BE2C (cell line): ENCODE data around the gene ARL14.
A peak's percentile ranks its signal among the peaks of the same experiment; 100 is the strongest.

Experiments
- DNase-seq: peaks from one replicate; pipeline ENCODE4 v3.0.0-alpha.2; 2020
- H3K27me3 ChIP-seq: fragments of 250-450 bp; sonication (Bioruptor Pico); 2 replicates; pipeline ENCODE4 v1.5.1; 2020; ENCODE audit warnings: mild to moderate bottlenecking
- H3K36me3 ChIP-seq: fragments of 250-450 bp; sonication (Bioruptor Pico); 2 replicates; pipeline ENCODE4 v1.5.1; 2020; ENCODE audit warnings: mild to moderate bottlenecking
- H3K4me1 ChIP-seq: fragments of 250-450 bp; sonication (Bioruptor Pico); 2 replicates; pipeline ENCODE4 v1.5.1; 2020
- H3K4me3 ChIP-seq: 2 replicates; pipeline ENCODE4 v1.5.1; 2011; ENCODE audit warnings: low read depth, low read length
- H3K9me3 ChIP-seq: fragments of 250-450 bp; sonication (Bioruptor Pico); 2 replicates; pipeline ENCODE4 v1.5.1; 2020
- TF ChIP-seq, protein P1 (sequence below): IDR thresholded peaks from 2 replicates; pipeline ENCODE4 v1.5.1; 2012; ENCODE audit warnings: mild to moderate bottlenecking, low read depth, low read length

Gene ARL14

DNA sequence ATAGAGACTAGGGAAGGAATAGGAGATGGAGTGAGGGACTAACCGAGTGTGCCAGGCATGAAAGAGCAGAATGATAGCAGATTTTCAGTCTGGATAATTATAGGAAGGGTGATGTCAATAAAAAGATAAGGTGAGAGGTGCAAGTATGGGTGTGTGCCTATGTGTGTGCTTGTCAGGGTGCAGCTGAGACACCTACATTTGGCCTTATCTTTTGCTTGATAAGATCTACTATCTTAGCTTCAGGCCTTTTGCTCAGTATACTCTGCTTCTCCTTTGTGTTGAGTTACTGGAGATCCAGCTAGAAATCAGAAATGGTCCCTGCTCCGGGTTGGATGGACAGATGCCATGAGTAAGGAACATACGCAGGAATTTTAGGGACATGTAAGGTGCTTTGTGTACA, 17.4 kb downstream of the ARL14 start:
- Histone ChIP-seq H3K4me1 (no peaks in the 10 kb centered on the region), H3K27me3 (no peaks in the 10 kb centered on the region), H3K4me3 (no peak overlapping the region), H3K9me3 (no peaks in the 10 kb centered on the region), H3K36me3 (no peaks in the 10 kb centered on the region)
- TF ChIP-seq, protein P1, sequence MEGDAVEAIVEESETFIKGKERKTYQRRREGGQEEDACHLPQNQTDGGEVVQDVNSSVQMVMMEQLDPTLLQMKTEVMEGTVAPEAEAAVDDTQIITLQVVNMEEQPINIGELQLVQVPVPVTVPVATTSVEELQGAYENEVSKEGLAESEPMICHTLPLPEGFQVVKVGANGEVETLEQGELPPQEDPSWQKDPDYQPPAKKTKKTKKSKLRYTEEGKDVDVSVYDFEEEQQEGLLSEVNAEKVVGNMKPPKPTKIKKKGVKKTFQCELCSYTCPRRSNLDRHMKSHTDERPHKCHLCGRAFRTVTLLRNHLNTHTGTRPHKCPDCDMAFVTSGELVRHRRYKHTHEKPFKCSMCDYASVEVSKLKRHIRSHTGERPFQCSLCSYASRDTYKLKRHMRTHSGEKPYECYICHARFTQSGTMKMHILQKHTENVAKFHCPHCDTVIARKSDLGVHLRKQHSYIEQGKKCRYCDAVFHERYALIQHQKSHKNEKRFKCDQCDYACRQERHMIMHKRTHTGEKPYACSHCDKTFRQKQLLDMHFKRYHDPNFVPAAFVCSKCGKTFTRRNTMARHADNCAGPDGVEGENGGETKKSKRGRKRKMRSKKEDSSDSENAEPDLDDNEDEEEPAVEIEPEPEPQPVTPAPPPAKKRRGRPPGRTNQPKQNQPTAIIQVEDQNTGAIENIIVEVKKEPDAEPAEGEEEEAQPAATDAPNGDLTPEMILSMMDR: no peak
- no peak for DNase-seq

DNA sequence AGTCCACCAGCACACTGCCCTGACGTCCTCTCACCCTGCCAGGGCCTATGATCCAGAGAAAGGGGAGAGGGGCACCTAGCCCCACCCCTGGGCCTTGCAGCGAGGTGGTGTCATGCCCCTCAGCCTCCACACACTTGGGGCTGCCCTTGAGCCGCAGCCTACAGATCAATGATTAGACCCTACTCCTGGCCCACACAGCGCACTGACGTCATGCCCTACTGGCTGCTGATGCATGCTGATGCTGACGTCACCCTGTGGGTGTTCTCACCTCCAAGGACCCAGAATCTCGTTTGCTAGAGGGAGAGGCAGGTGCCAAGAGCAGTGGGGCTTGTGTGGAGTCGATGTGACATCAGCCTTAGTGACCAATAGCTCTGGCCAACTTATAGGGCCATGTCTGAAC, 18.0 kb downstream of the ARL14 start:
- DNase-seq: peak; percentile 7
- Histone ChIP-seq H3K9me3 (no peaks in the 10 kb centered on the region), H3K4me1 (no peaks in the 10 kb centered on the region), H3K36me3 (no peaks in the 10 kb centered on the region), H3K4me3 (no peak overlapping the region), H3K27me3 (no peaks in the 10 kb centered on the region)
- TF ChIP-seq, protein P1: no peak

DNA sequence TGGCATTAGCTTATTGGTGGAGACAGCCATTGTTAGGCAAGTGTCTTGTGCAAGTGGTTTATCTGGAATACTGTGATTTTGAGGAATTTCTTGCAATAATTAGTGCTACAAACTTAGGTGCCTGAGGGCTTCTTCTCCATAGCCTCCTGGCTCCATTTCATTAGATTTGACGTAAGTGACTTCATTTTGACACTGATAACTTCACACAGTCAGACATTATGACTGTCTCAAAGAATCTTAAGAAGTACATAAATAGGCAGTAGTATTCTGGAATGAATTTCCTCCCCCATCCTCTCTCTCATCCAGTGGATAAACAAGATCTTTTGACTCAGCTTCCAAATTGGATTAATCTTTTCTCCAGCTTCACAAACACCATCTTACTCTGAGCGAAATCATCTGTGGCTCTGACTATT, 19.0 kb downstream of the ARL14 start:
- no peaks in the 10 kb centered on the region for H3K4me1 ChIP-seq
- DNase-seq: no peak
- TF ChIP-seq, protein P1: no peak
- no peak overlapping the region for H3K4me3 ChIP-seq
- H3K36me3 ChIP-seq: no peaks in the 10 kb centered on the region
- no peaks in the 10 kb centered on the region for H3K9me3 ChIP-seq
- no peaks in the 10 kb centered on the region for H3K27me3 ChIP-seq

DNA sequence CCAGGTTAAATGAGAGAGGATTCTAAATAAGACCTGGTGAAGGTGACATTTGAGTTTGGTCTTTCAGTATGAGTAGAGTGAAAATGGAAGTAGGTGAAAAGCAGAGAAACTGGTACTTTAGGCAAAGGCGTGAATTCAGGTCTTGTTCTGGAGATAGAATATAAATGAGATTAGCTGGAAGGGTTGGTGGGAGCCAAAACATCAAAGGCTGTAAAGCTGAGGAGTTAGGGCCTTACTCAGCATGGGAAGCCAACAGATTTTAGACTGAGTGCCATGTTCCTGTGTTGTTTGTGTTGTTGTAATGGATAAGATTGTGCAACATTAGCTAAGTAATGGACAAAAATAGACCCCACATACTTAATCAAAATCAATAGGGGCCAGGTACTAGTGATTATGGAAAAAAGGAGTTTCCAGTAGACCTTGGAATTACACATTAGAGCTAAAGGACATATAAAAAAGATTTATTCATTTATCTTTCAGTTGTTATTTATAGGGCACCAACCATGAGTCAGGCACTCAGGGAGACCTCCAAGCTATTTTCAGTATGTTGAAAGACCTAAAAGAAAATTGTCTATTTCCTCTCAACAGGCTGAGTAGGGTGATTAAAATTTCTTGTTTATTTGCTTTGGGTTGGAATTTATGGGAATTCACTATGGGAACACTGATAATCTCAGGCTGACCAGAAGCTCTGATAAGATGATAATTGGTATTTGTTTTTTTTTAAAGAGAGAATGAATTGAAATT, 20.8 kb downstream of the ARL14 start:
- no peak overlapping the region for H3K4me3 ChIP-seq
- no peak for DNase-seq
- TF ChIP-seq, protein P1: no peak
- H3K27me3 ChIP-seq: no peaks in the 10 kb centered on the region
- H3K9me3 ChIP-seq: no peaks in the 10 kb centered on the region
- no peaks in the 10 kb centered on the region for H3K36me3 ChIP-seq
- H3K4me1 ChIP-seq: no peaks in the 10 kb centered on the region

DNA sequence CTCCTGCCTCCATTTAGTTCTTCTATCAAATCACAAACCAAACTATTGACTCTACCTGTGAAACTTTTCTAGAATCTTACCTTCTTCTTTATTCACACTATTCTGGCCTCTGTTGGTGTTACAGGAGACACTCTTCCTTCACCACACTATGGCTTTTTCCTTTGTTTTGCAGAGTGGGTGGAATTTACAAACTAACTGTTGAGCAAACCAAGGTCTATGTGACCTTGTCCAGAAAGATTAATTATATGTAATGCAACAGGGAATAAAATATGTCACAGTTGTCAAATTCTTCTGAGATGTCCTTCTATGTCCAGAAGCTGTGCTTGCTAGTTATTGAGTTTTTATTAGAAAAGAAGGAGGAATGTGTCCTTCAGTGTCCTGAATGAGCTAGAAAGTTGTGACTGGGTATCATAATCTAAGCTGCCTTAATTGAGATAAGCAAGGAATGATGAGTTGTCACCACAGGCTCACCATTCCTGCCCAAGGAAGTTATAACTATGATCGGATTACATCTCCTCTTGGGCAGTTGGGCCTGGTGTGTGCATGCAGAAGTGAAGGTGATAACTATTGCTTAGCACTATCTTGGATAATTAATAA, 21.7 kb downstream of the ARL14 start:
- no peaks in the 10 kb centered on the region for H3K36me3 ChIP-seq
- no peak for DNase-seq
- H3K4me1 ChIP-seq: no peaks in the 10 kb centered on the region
- H3K27me3 ChIP-seq: no peaks in the 10 kb centered on the region
- TF ChIP-seq, protein P1: no peak
- no peak overlapping the region for H3K4me3 ChIP-seq
- no peaks in the 10 kb centered on the region for H3K9me3 ChIP-seq

DNA sequence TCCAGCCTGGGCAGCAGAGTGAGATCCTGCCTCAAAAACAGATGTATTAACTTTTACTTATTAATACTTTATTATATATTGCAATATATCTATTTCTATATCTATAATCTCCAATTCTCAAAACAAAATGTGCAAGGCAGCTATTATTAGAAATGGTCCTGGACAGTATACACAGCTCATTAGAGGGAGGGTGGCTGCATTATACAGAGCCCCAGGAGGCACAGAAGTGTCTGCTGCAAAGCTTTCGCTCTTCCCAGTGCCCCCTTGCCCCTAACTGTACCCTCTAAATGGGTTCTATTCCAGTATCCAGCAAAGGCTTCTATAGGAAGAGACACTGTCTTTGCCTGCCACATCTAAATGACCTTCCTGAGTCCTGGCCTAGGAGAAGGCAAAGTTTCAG, 24.5 kb downstream of the ARL14 start:
- DNase-seq: no peak
- no peaks in the 10 kb centered on the region for H3K36me3 ChIP-seq
- H3K4me3 ChIP-seq: no peak overlapping the region
- TF ChIP-seq, protein P1: no peak
- H3K9me3 ChIP-seq: no peaks in the 10 kb centered on the region
- no peaks in the 10 kb centered on the region for H3K4me1 ChIP-seq
- H3K27me3 ChIP-seq: no peaks in the 10 kb centered on the region
